Right lung (tissue), 10 donors: ENCODE results near the gene OR1E1. TPM values are rescaled to one million over a fixed set of nuclear protein-coding genes. Genes with fewer than 3 reads are reported as not detected.
"Not testable (repeated sequence)": the region's sequence is repeated elsewhere in the genome, so short reads cannot be mapped to it uniquely, and the experiment has no call there.

Experiments used
- DNase-seq, 2 donors: peaks; one replicate each; pipeline ENCODE4 v3.0.0-alpha.2; 2013
- long read RNA-seq, 8 donors: transcript quantifications; one replicate each; lab custom pipeline, GENCODE V29; 2026
- polyA plus RNA-seq, 5 donors: library from polyadenylated mRNA; unstranded; fragments of 120-200 nt; gene quantifications; one replicate each; pipeline versions ENCODE4 v1.2.1 to v1.2.3, GENCODE V29; 2013; ENCODE audit warnings: inconsistent platforms in 1 of 5, low replicate concordance in 1 of 5; ENCODE audit not compliant: insufficient read length in 5 of 5, insufficient read depth in 1 of 5

Gene OR1E1
- under 1 TPM in 1 of 5 donors, not detected in 4; 0.10 TPM for polyA plus RNA-seq
- long read RNA-seq, donor 1, result 0 reads
- long read RNA-seq, donor 2, result 0 reads
- long read RNA-seq, donor 3, result 0 reads
- long read RNA-seq, donor 4, partial matches to known transcripts, result 0 of 1 reads
- long read RNA-seq, donor 4, other reads (novel, unspliced or antisense), result 0 of 1 reads
- long read RNA-seq, donor 5, result 0 reads
- long read RNA-seq, donor 6, result 0 reads
- long read RNA-seq, donor 7, result 0 reads
- long read RNA-seq, donor 8, result 0 reads

- no peak for DNase-seq
These were observed at the start of gene OR1E1 for GRCh38 chr17:3398310-3398709. TSS of gene OR1E1 (minus strand) at chr17:3398410. CDS start at chr17:3398410, 0 bp downstream.

GRCh38 chr17:3447625-3448024 is 49.4 kb upstream of the OR1E1 start:
- DNase-seq, result no peak

- DNase-seq, result peak; percentile 24 to 45
These were observed 42.2 kb upstream of the OR1E1 start for GRCh38 chr17:3440451-3440850.

GRCh38 chr17:3438368-3438767 is 40.2 kb upstream of the OR1E1 start:
- DNase-seq, result no peak

GRCh38 chr17:3433741-3434140 is 35.5 kb upstream of the OR1E1 start, which contains the start of gene OR1E2:
TSS of gene OR1E2 (minus strand) at chr17:3433841. CDS start at chr17:3433841, 0 bp downstream.
- DNase-seq, result no peak

- DNase-seq, result not testable (repeated sequence)
These were observed 35.0 kb upstream of the OR1E1 start for GRCh38 chr17:3433215-3433614.

GRCh38 chr17:3418222-3418621 is 20.0 kb upstream of the OR1E1 start:
- no peak for DNase-seq

- no peak for DNase-seq
These were observed 17.4 kb upstream of the OR1E1 start for GRCh38 chr17:3415610-3416009.

- DNase-seq, result not testable (repeated sequence)
These were observed 14.0 kb upstream of the OR1E1 start for GRCh38 chr17:3412216-3412615.

GRCh38 chr17:3411070-3411469 is 12.9 kb upstream of the OR1E1 start, which contains the start of gene OR3A3:
TSS of gene OR3A3 (plus strand) at chr17:3411370.
- no peak for DNase-seq

- DNase-seq, result not testable (repeated sequence)
These were observed 5.6 kb upstream of the OR1E1 start for GRCh38 chr17:3403856-3404255.

- no peak for DNase-seq
These were observed 3.6 kb upstream of the OR1E1 start for GRCh38 chr17:3401786-3402185.

GRCh38 chr17:3400055-3400454 is 1.8 kb upstream of the OR1E1 start:
- peak; percentile 8 to 22 for DNase-seq

- DNase-seq, result not testable (repeated sequence)
These were observed 409 bp downstream of the OR1E1 start for GRCh38 chr17:3397801-3398200.

GRCh38 chr17:3389791-3390190 is 8.4 kb downstream of the OR1E1 start:
- no peak for DNase-seq

GRCh38 chr17:3385869-3386816 is 12.1 kb downstream of the OR1E1 start, which contains the start of gene OR3A2:
TSS of gene OR3A2 (minus strand) at chr17:3386308.
- no peak for DNase-seq

- DNase-seq, result no peak
These were observed 16.3 kb downstream of the OR1E1 start for GRCh38 chr17:3381957-3382356.

GRCh38 chr17:3378321-3378720 is 19.9 kb downstream of the OR1E1 start:
- DNase-seq, result no peak

GRCh38 chr17:3371167-3371566 is 27.0 kb downstream of the OR1E1 start:
- not testable (repeated sequence) for DNase-seq
